HUES64 (cell line): ENCODE data around the gene AP5M1. TPM values are rescaled to one million over a fixed set of nuclear protein-coding genes. Genes with fewer than 3 reads are reported as not detected.
A peak's percentile ranks its signal among the peaks of the same experiment; 100 is the strongest.
"Not testable (repeated sequence)": the region's sequence is repeated elsewhere in the genome, so short reads cannot be mapped to it uniquely, and the experiment has no call there.

Experiments used
- H3K27ac ChIP-seq: 2 replicates; pipeline ENCODE4 v1.7.0; 2013; ENCODE audit warnings: low read depth, low read length, inconsistent platforms
- H3K27me3 ChIP-seq: 2 replicates; pipeline ENCODE4 v1.6.1; 2013; ENCODE audit warnings: mild to moderate bottlenecking, low read length; ENCODE audit not compliant: insufficient read depth
- H3K36me3 ChIP-seq: 2 replicates; pipeline ENCODE4 v1.6.1; 2013; ENCODE audit warnings: mild to moderate bottlenecking, low read length; ENCODE audit not compliant: insufficient read depth
- H3K4me1 ChIP-seq: 2 replicates; pipeline ENCODE4 v1.6.1; 2013; ENCODE audit warnings: mild to moderate bottlenecking, low read length, moderate library complexity; ENCODE audit not compliant: insufficient read depth
- H3K4me3 ChIP-seq: 2 replicates; pipeline ENCODE4 v1.5.1; 2013; ENCODE audit warnings: mild to moderate bottlenecking, low read length, moderate library complexity
- H3K9ac ChIP-seq: 2 replicates; pipeline ENCODE4 v1.6.1; 2013; ENCODE audit warnings: mild to moderate bottlenecking, low read depth, low read length
- H3K9me3 ChIP-seq: 2 replicates; pipeline ENCODE4 v1.6.1; 2013; ENCODE audit warnings: low read depth, low read length; ENCODE audit not compliant: insufficient read depth
- WGBS: fragments of 150-250, 120-280 bp; methylation state at CpG from one replicate; pipeline ENCODE4 v1.1.7; 2013; ENCODE audit warnings: missing lambda C conversion rate; 5-methylcytosine and 5-hydroxymethylcytosine counted together
- polyA plus RNA-seq, 2 experiments: library from polyadenylated mRNA; stranded (reverse); fragments of 50-300 nt; gene quantifications; one replicate each; pipeline ENCODE4 v1.2.3, GENCODE V29; 2013

AP5M1 gene
- 41.2 TPM for polyA plus RNA-seq (2013, experiment 1 of 2)
- 42.5 TPM for polyA plus RNA-seq (2013, experiment 2 of 2)

GRCh38 chr14:57268161-57269069 is at the start of gene AP5M1, which contains the start of gene EXOC5:
TSS of gene AP5M1 (plus strand) at chr14:57268971. CDS start at chr14:57269315, 344 bp downstream.
TSS of gene EXOC5 (minus strand) at chr14:57268905. CDS start at chr14:57268648, 257 bp downstream.
- peaks cover 29% of the 10 kb centered on the region for H3K4me1 ChIP-seq
- H3K4me3 ChIP-seq: peak within 1 kb of the TSS; percentile 92
- no peaks in the 10 kb centered on the region for H3K27me3 ChIP-seq
- no peaks in the 10 kb centered on the region for H3K9me3 ChIP-seq
- H3K27ac ChIP-seq: peak within 1 kb of the TSS; percentile 88
- peaks cover 8% of the 10 kb centered on the region for H3K36me3 ChIP-seq
- peak within 1 kb of the TSS; percentile 90 for H3K9ac ChIP-seq
- WGBS: under 1% methylated on average over 76 of the region's 76 CpGs

GRCh38 chr14:57221931-57222330 is 46.8 kb upstream of the AP5M1 start:
- no peaks in the 10 kb centered on the region for H3K27me3 ChIP-seq
- WGBS: 95% methylated on average over 3 of the region's 3 CpGs
- peaks cover 67% of the 10 kb centered on the region for H3K36me3 ChIP-seq
- H3K9ac ChIP-seq: no peak overlapping the region
- no peak overlapping the region for H3K27ac ChIP-seq
- peaks cover 25% of the 10 kb centered on the region for H3K4me1 ChIP-seq
- no peaks in the 10 kb centered on the region for H3K9me3 ChIP-seq
- no peak overlapping the region for H3K4me3 ChIP-seq

- no peak overlapping the region for H3K4me3 ChIP-seq
- WGBS: 92% methylated on average over 2 of the region's 2 CpGs
- no peaks in the 10 kb centered on the region for H3K27me3 ChIP-seq
- peaks cover 71% of the 10 kb centered on the region for H3K36me3 ChIP-seq
- no peaks in the 10 kb centered on the region for H3K9me3 ChIP-seq
- H3K9ac ChIP-seq: no peak overlapping the region
- peaks cover 22% of the 10 kb centered on the region for H3K4me1 ChIP-seq
- no peak overlapping the region for H3K27ac ChIP-seq
These were observed 41.7 kb upstream of the AP5M1 start for GRCh38 chr14:57227083-57227482.

- Histone ChIP-seq H3K4me1 (peaks cover 22% of the 10 kb centered on the region), H3K36me3 (peaks cover 72% of the 10 kb centered on the region)
- H3K9ac ChIP-seq, H3K27me3 ChIP-seq, H3K27ac ChIP-seq, H3K9me3 ChIP-seq, H3K4me3 ChIP-seq: not testable (repeated sequence)
- WGBS: 100% methylated on average over 2 of the region's 2 CpGs
These were observed 40.5 kb upstream of the AP5M1 start for GRCh38 chr14:57228320-57228719.

GRCh38 chr14:57232006-57232405 is 36.8 kb upstream of the AP5M1 start:
- H3K27ac ChIP-seq: no peak overlapping the region
- H3K9ac ChIP-seq: no peak overlapping the region
- H3K4me1 ChIP-seq: peaks cover 3% of the 10 kb centered on the region; the same call in 1 of the 2 replicates
- peaks cover 91% of the 10 kb centered on the region for H3K36me3 ChIP-seq
- WGBS: no CpG with 5 or more reads among the region's 1 CpG
- H3K4me3 ChIP-seq: no peak overlapping the region
- no peaks in the 10 kb centered on the region for H3K9me3 ChIP-seq
- no peaks in the 10 kb centered on the region for H3K27me3 ChIP-seq

- peaks cover 80% of the 10 kb centered on the region for H3K36me3 ChIP-seq
- not testable (repeated sequence) for H3K9ac ChIP-seq, H3K27me3 ChIP-seq, H3K4me3 ChIP-seq, H3K27ac ChIP-seq, H3K4me1 ChIP-seq, H3K9me3 ChIP-seq
- WGBS: 97% methylated on average over 7 of the region's 7 CpGs
These were observed 28.7 kb upstream of the AP5M1 start for GRCh38 chr14:57240115-57240514.

GRCh38 chr14:57243320-57243719 is 25.5 kb upstream of the AP5M1 start:
- H3K27me3 ChIP-seq: no peaks in the 10 kb centered on the region
- H3K36me3 ChIP-seq: peaks cover 75% of the 10 kb centered on the region
- H3K27ac ChIP-seq: no peak overlapping the region
- no peaks in the 10 kb centered on the region for H3K4me1 ChIP-seq
- H3K4me3 ChIP-seq: no peak overlapping the region
- H3K9ac ChIP-seq: no peak overlapping the region
- H3K9me3 ChIP-seq: no peaks in the 10 kb centered on the region

- H3K4me1 ChIP-seq: no peaks in the 10 kb centered on the region
- H3K4me3 ChIP-seq: no peak overlapping the region
- H3K9ac ChIP-seq: no peak overlapping the region
- no peaks in the 10 kb centered on the region for H3K9me3 ChIP-seq
- 94% methylated on average over 2 of the region's 2 CpGs for WGBS
- H3K27ac ChIP-seq: no peak overlapping the region
- no peaks in the 10 kb centered on the region for H3K27me3 ChIP-seq
- H3K36me3 ChIP-seq: peaks cover 67% of the 10 kb centered on the region
These were observed 24.7 kb upstream of the AP5M1 start for GRCh38 chr14:57244106-57244505.

GRCh38 chr14:57245941-57246340 is 22.8 kb upstream of the AP5M1 start:
- Histone ChIP-seq H3K4me3 (no peak overlapping the region), H3K4me1 (no peaks in the 10 kb centered on the region), H3K9me3 (no peaks in the 10 kb centered on the region), H3K9ac (no peak overlapping the region), H3K27ac (no peak overlapping the region), H3K36me3 (peaks cover 58% of the 10 kb centered on the region), H3K27me3 (no peaks in the 10 kb centered on the region)
- 93% methylated on average over 2 of the region's 2 CpGs for WGBS

- Histone ChIP-seq H3K9me3 (no peaks in the 10 kb centered on the region), H3K27ac (no peak overlapping the region), H3K36me3 (peaks cover 50% of the 10 kb centered on the region), H3K27me3 (no peaks in the 10 kb centered on the region), H3K4me1 (0 out of 2 replicates have a peak, but pooled peaks cover 2% of the 10 kb centered on the region), H3K4me3 (no peak overlapping the region), H3K9ac (no peak overlapping the region)
- 96% methylated on average over 2 of the region's 2 CpGs for WGBS
These were observed 21.7 kb upstream of the AP5M1 start for GRCh38 chr14:57246933-57247657.

GRCh38 chr14:57254884-57255283 is 13.9 kb upstream of the AP5M1 start:
- Histone ChIP-seq H3K4me3 (no peak overlapping the region), H3K4me1 (peaks cover 12% of the 10 kb centered on the region; the same call in 1 of the 2 replicates), H3K27me3 (no peaks in the 10 kb centered on the region), H3K9ac (no peak overlapping the region), H3K36me3 (no peaks in the 10 kb centered on the region), H3K27ac (no peak overlapping the region), H3K9me3 (no peaks in the 10 kb centered on the region)
